Glutamatergic neuron (in vitro differentiated cells): ENCODE measurements around the gene GALNT17. TPM values are rescaled to one million over a fixed set of nuclear protein-coding genes. Genes with fewer than 3 reads are reported as not detected.

ENCODE experiments used
- DNase-seq: peaks from one replicate; pipeline ENCODE4 v3.0.0; 2022
- H3K27ac Mint-ChIP-seq: one replicate; pipeline ENCODE4 v1.8.0; 2020; ENCODE audit warnings: mild to moderate bottlenecking, mixed read lengths, inconsistent platforms; ENCODE audit not compliant: unreplicated experiment
- H3K27me3 Mint-ChIP-seq: one replicate; pipeline ENCODE4 v1.8.0; 2020; ENCODE audit warnings: mild to moderate bottlenecking, moderate library complexity, mixed read lengths, inconsistent platforms; ENCODE audit not compliant: unreplicated experiment
- H3K36me3 Mint-ChIP-seq: one replicate; pipeline ENCODE4 v1.8.0; 2020; ENCODE audit warnings: mild to moderate bottlenecking, mixed read lengths, inconsistent platforms; ENCODE audit not compliant: unreplicated experiment
- H3K4me1 Mint-ChIP-seq: one replicate; pipeline ENCODE4 v1.8.0; 2020; ENCODE audit warnings: mild to moderate bottlenecking, low read depth, mixed read lengths, inconsistent platforms; ENCODE audit not compliant: unreplicated experiment
- H3K4me3 Mint-ChIP-seq: one replicate; pipeline ENCODE4 v1.8.0; 2020; ENCODE audit warnings: mild to moderate bottlenecking, mixed read lengths, inconsistent platforms; ENCODE audit not compliant: unreplicated experiment
- H3K9me3 Mint-ChIP-seq: one replicate; pipeline ENCODE4 v1.8.0; 2020; ENCODE audit warnings: mild to moderate bottlenecking, moderate library complexity, mixed read lengths, inconsistent platforms; ENCODE audit not compliant: unreplicated experiment
- CTCF ChIP-seq: fragments of 200-600 bp; sonication (generic); IDR thresholded peaks from one replicate; pipeline ENCODE4 v1.5.0; 2021; ENCODE audit not compliant: partially characterized antibody, unreplicated experiment
- total RNA-seq: library from RNA; stranded (reverse); fragmentation: NEBNext Ultra II Directional; extraction: Animal tissue kit (Norgen Biotek cat#: 25700); gene quantifications from one replicate; pipeline ENCODE4 v1.2.1, GENCODE V29; 2021; ENCODE audit not compliant: unreplicated experiment

Gene GALNT17
- total RNA-seq, 1 donor from 2014 or later, result 42.0 TPM

- Mint-ChIP-seq H3K4me1 (peaks cover 16% of the 10 kb centered on the region), H3K27me3 (peaks cover 5% of the 10 kb centered on the region), H3K4me3 (no peak overlapping the region), H3K27ac (no peak overlapping the region), H3K36me3 (peaks cover 6% of the 10 kb centered on the region), H3K9me3 (no peaks in the 10 kb centered on the region)
- no peak for DNase-seq
- no peak for TF ChIP-seq CTCF
Observed at GRCh38 chr7:71286336-71286735, 154.4 kb downstream of the GALNT17 start.

- Mint-ChIP-seq H3K9me3 (no peaks in the 10 kb centered on the region), H3K27me3 (peaks cover 5% of the 10 kb centered on the region), H3K36me3 (peaks cover 6% of the 10 kb centered on the region), H3K27ac (no peak overlapping the region), H3K4me1 (peaks cover 15% of the 10 kb centered on the region), H3K4me3 (no peak overlapping the region)
- no peak for TF ChIP-seq CTCF
- DNase-seq, result no peak
Observed at GRCh38 chr7:71286924-71287323, 155.0 kb downstream of the GALNT17 start.

GRCh38 chr7:71290452-71290851, 158.5 kb downstream of the GALNT17 start:
- TF ChIP-seq CTCF, result no peak
- Mint-ChIP-seq H3K27me3 (peaks cover 2% of the 10 kb centered on the region), H3K9me3 (no peaks in the 10 kb centered on the region), H3K27ac (peak overlapping the region; percentile 38), H3K4me3 (no peak overlapping the region), H3K36me3 (no peaks in the 10 kb centered on the region), H3K4me1 (peaks cover 10% of the 10 kb centered on the region)
- no peak for DNase-seq

- no peak overlapping the region for H3K27ac Mint-ChIP-seq
- peaks cover 3% of the 10 kb centered on the region for H3K9me3 Mint-ChIP-seq
- DNase-seq, result no peak
- no peaks in the 10 kb centered on the region for H3K36me3 Mint-ChIP-seq
- TF ChIP-seq CTCF, result no peak
- no peak overlapping the region for H3K4me3 Mint-ChIP-seq
- peaks cover 5% of the 10 kb centered on the region for H3K27me3 Mint-ChIP-seq
- peaks cover 6% of the 10 kb centered on the region for H3K4me1 Mint-ChIP-seq
Observed at GRCh38 chr7:71298378-71298777, 166.4 kb downstream of the GALNT17 start.

- H3K4me1 Mint-ChIP-seq, result peaks cover 6% of the 10 kb centered on the region
- H3K9me3 Mint-ChIP-seq, result peaks cover 3% of the 10 kb centered on the region
- H3K4me3 Mint-ChIP-seq, result no peak overlapping the region
- DNase-seq, result no peak
- H3K27me3 Mint-ChIP-seq, result peaks cover 5% of the 10 kb centered on the region
- no peak for TF ChIP-seq CTCF
- no peak overlapping the region for H3K27ac Mint-ChIP-seq
- H3K36me3 Mint-ChIP-seq, result no peaks in the 10 kb centered on the region
Observed at GRCh38 chr7:71300086-71300485, 168.1 kb downstream of the GALNT17 start.
